Activated T-helper 1 cell treated with anti-CD3 and anti-CD28 coated beads, Interleukin-12 subunit alpha, Interleukin-12 subunit beta, Interleukin-2, Interleukin-4 antibody, amounts not matched to agents 30 ng/mL and 10 ng/mL and 1 ng/mL, durations not matched to agents 14 hours and 24 hours and 36 hours (primary cell): ENCODE measurements around the gene TTR. TPM values are rescaled to one million over a fixed set of nuclear protein-coding genes. Genes with fewer than 3 reads are reported as not detected.
A peak's percentile ranks its signal among the peaks of the same experiment; 100 is the strongest.

ENCODE experiments used
- DNase-seq: peaks from one replicate; pipeline ENCODE4 v3.0.0; 2021; ENCODE audit warnings: low spot score
- H3K27ac Mint-ChIP-seq: one replicate; pipeline ENCODE4 v1.8.0; 2021; ENCODE audit warnings: mild to moderate bottlenecking, mixed read lengths
- H3K27me3 Mint-ChIP-seq: one replicate; pipeline ENCODE4 v1.8.0; 2022; ENCODE audit warnings: mild to moderate bottlenecking, moderate library complexity, mixed read lengths; ENCODE audit not compliant: insufficient read depth
- H3K36me3 Mint-ChIP-seq: one replicate; pipeline ENCODE4 v1.8.0; 2021; ENCODE audit warnings: low read depth, mixed read lengths
- H3K4me1 Mint-ChIP-seq: one replicate; pipeline ENCODE4 v1.8.0; 2021; ENCODE audit warnings: low read depth, mixed read lengths
- H3K4me3 Mint-ChIP-seq: one replicate; pipeline ENCODE4 v1.8.0; 2021; ENCODE audit warnings: mild to moderate bottlenecking, moderate library complexity, mixed read lengths
- H3K9me3 Mint-ChIP-seq: one replicate; pipeline ENCODE4 v1.8.0; 2021; ENCODE audit warnings: mixed read lengths
- intact Hi-C: fragments of 100-400 bp; cut with micrococcal nuclease; formaldehyde crosslinking; loops from one replicate; pipeline ENCODE4 v1.15.1; 2024
- total RNA-seq: library from RNA; stranded (reverse); gene quantifications from 2 replicates; pipeline ENCODE4 v1.2.3, GENCODE V29; 2022

TTR gene
- total RNA-seq, 1 donor from 2014 or later, result not detected

- Mint-ChIP-seq H3K27me3 (no peaks in the 10 kb centered on the region), H3K27ac (no peak overlapping the region), H3K36me3 (no peaks in the 10 kb centered on the region), H3K4me3 (no peak overlapping the region), H3K9me3 (no peaks in the 10 kb centered on the region), H3K4me1 (no peaks in the 10 kb centered on the region)
- intact Hi-C loops, result no loop called here
- DNase-seq, result no peak
These were observed 5.7 kb upstream of the TTR start for GRCh38 chr18:31585991-31586390.

- no peak overlapping the region for H3K27ac Mint-ChIP-seq
- no peaks in the 10 kb centered on the region for H3K27me3 Mint-ChIP-seq
- intact Hi-C loops, result no loop called here
- H3K4me3 Mint-ChIP-seq, result no peak overlapping the region
- H3K9me3 Mint-ChIP-seq, result no peaks in the 10 kb centered on the region
- H3K4me1 Mint-ChIP-seq, result no peaks in the 10 kb centered on the region
- no peak for DNase-seq
- no peaks in the 10 kb centered on the region for H3K36me3 Mint-ChIP-seq
These were observed 5.1 kb upstream of the TTR start for GRCh38 chr18:31586616-31587015.

GRCh38 chr18:31587529-31587928, 4.1 kb upstream of the TTR start:
- Mint-ChIP-seq H3K27ac (no peak overlapping the region), H3K9me3 (no peaks in the 10 kb centered on the region), H3K4me1 (no peaks in the 10 kb centered on the region), H3K36me3 (no peaks in the 10 kb centered on the region), H3K27me3 (no peaks in the 10 kb centered on the region), H3K4me3 (no peak overlapping the region)
- no peak for DNase-seq
- intact Hi-C loops, result no loop called here

GRCh38 chr18:31590570-31590969, 1.1 kb upstream of the TTR start:
- Mint-ChIP-seq H3K9me3 (no peaks in the 10 kb centered on the region), H3K27ac (no peak overlapping the region), H3K27me3 (peaks cover 2% of the 10 kb centered on the region), H3K36me3 (no peaks in the 10 kb centered on the region), H3K4me3 (no peak overlapping the region), H3K4me1 (no peaks in the 10 kb centered on the region)
- intact Hi-C loops, result no loop called here
- no peak for DNase-seq

- DNase-seq, result no peak
- Mint-ChIP-seq H3K36me3 (no peaks in the 10 kb centered on the region), H3K27ac (no peak overlapping the region), H3K27me3 (peaks cover 2% of the 10 kb centered on the region), H3K4me3 (no peak overlapping the region), H3K4me1 (no peaks in the 10 kb centered on the region), H3K9me3 (no peaks in the 10 kb centered on the region)
- intact Hi-C loops, result no loop called here
These were observed 564 bp upstream of the TTR start for GRCh38 chr18:31591113-31591512.

GRCh38 chr18:31592506-31593157, 955 bp downstream of the TTR start:
- Mint-ChIP-seq H3K27me3 (peaks cover 2% of the 10 kb centered on the region), H3K27ac (no peak overlapping the region), H3K4me3 (no peak overlapping the region), H3K36me3 (no peaks in the 10 kb centered on the region), H3K9me3 (no peaks in the 10 kb centered on the region), H3K4me1 (no peaks in the 10 kb centered on the region)
- intact Hi-C loops, result no loop called here
- no peak for DNase-seq

- no peaks in the 10 kb centered on the region for H3K36me3 Mint-ChIP-seq
- no peak overlapping the region for H3K4me3 Mint-ChIP-seq
- intact Hi-C loops, result no loop called here
- no peak for DNase-seq
- H3K27me3 Mint-ChIP-seq, result peaks cover 2% of the 10 kb centered on the region
- no peaks in the 10 kb centered on the region for H3K9me3 Mint-ChIP-seq
- no peaks in the 10 kb centered on the region for H3K4me1 Mint-ChIP-seq
- no peak overlapping the region for H3K27ac Mint-ChIP-seq
These were observed 3.6 kb downstream of the TTR start for GRCh38 chr18:31595121-31595771.

- no peaks in the 10 kb centered on the region for H3K4me1 Mint-ChIP-seq
- intact Hi-C loops, result no loop called here
- DNase-seq, result no peak
These were observed 4.6 kb downstream of the TTR start for GRCh38 chr18:31596081-31596872.

GRCh38 chr18:31598021-31598805, 6.5 kb downstream of the TTR start:
- no peak overlapping the region for H3K27ac Mint-ChIP-seq
- H3K27me3 Mint-ChIP-seq, result peaks cover 2% of the 10 kb centered on the region
- DNase-seq, result no peak
- intact Hi-C loops, result no loop called here
- H3K36me3 Mint-ChIP-seq, result no peaks in the 10 kb centered on the region
- H3K4me1 Mint-ChIP-seq, result no peaks in the 10 kb centered on the region
- no peak overlapping the region for H3K4me3 Mint-ChIP-seq
- no peaks in the 10 kb centered on the region for H3K9me3 Mint-ChIP-seq

More at GRCh38 chr18:31596081-31596872, 4.6 kb downstream of the TTR start:
- peaks cover 2% of the 10 kb centered on the region for H3K27me3 Mint-ChIP-seq
- H3K4me3 Mint-ChIP-seq, result no peak overlapping the region
- H3K9me3 Mint-ChIP-seq, result no peaks in the 10 kb centered on the region
- H3K27ac Mint-ChIP-seq, result peak overlapping the region; percentile 1
- H3K36me3 Mint-ChIP-seq, result no peaks in the 10 kb centered on the region

- no peak for DNase-seq
- no peak overlapping the region for H3K4me3 Mint-ChIP-seq
- H3K9me3 Mint-ChIP-seq, result no peaks in the 10 kb centered on the region
- peaks cover 3% of the 10 kb centered on the region for H3K27me3 Mint-ChIP-seq
- no peak overlapping the region for H3K27ac Mint-ChIP-seq
- H3K4me1 Mint-ChIP-seq, result no peaks in the 10 kb centered on the region
- no peaks in the 10 kb centered on the region for H3K36me3 Mint-ChIP-seq
- intact Hi-C loops, result no loop called here
These were observed 11.6 kb downstream of the TTR start for GRCh38 chr18:31603315-31603714.

- DNase-seq, result no peak
- H3K27me3 Mint-ChIP-seq, result peaks cover 3% of the 10 kb centered on the region
- no peaks in the 10 kb centered on the region for H3K36me3 Mint-ChIP-seq
- H3K4me3 Mint-ChIP-seq, result no peak overlapping the region
- intact Hi-C loops, result no loop called here
- H3K4me1 Mint-ChIP-seq, result no peaks in the 10 kb centered on the region
- H3K27ac Mint-ChIP-seq, result no peak overlapping the region
- H3K9me3 Mint-ChIP-seq, result no peaks in the 10 kb centered on the region
These were observed 14.6 kb downstream of the TTR start for GRCh38 chr18:31606265-31606664.

- Mint-ChIP-seq H3K4me3 (no peak overlapping the region), H3K27me3 (peaks cover 3% of the 10 kb centered on the region), H3K4me1 (no peaks in the 10 kb centered on the region), H3K36me3 (no peaks in the 10 kb centered on the region), H3K9me3 (no peaks in the 10 kb centered on the region), H3K27ac (no peak overlapping the region)
- intact Hi-C loops, result no loop called here
- no peak for DNase-seq
These were observed 15.7 kb downstream of the TTR start for GRCh38 chr18:31607384-31607783.
